HG03064 (cell line): ENCODE data around the gene KDM1A.

ENCODE experiments used
- ATAC-seq: cut with Tn5 transposase; IDR thresholded peaks from one replicate; pipeline ENCODE4 v1.9.1; 2021; ENCODE audit warnings: low read depth; ENCODE audit not compliant: unreplicated experiment

Gene KDM1A

GRCh38 chr1:23066075-23066474 is 46.8 kb downstream of the KDM1A start:
- no peak for ATAC-seq

DNA sequence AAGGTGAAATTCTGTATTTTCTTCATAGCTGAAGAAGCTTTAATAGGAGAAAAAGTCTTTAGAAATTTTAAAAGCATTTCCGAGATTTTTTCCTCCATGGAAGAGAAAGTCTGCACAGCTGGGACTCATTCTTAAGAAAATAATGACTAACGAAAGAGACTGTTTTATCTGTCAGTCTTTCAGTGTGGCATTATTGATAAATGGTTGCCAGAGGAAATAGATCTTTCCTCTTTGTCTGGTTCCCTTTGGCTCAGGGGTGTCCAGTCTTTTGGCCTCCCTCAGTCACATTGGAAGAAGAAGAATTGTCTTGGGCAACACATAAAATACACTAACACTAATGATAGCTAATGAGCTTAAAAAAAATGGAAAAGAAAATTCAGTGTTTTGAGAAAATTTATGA is 49.9 kb downstream of the KDM1A start:
- no peak for ATAC-seq

DNA sequence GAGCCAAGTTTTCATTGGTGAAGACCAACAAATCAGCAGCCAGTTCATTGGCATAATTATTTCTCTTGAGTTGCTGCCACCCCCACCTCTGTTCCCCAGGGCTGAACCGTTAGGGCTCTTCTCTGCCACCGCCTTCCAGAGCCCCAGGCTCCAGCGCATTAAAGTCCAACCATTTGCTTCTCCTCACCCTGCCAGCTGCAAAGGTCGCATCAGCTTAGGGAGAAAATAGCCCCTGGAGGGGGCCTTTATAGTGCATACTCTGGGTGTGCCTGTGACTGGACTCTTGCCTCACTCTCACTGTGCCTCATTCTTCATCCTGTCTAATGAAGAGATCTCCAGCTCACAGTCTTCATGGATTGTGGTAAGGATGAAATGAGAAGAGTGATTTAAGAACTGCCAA is 50.4 kb downstream of the KDM1A start:
- no peak for ATAC-seq

DNA sequence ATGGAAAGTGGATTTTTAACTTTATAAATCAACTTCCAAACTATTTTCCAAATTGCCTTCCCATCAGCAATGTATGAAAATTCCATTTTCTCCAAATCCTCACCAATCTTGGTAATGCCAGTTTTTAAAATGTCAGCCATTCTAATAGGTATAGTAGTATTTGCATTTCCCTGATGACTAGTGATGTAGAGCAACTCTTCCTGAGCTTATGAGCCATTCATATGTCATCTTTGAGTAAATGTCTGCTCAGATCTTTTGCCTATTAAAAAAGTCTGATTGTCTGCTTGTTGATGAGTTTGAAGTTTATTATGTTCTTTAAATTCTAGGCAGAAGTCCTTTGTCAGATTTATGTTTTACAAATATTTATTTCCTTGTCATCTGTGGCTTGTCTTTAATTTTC is 54.7 kb downstream of the KDM1A start:
- no peak for ATAC-seq

GRCh38 chr1:23079025-23079424 is 59.8 kb downstream of the KDM1A start:
- no peak for ATAC-seq

DNA sequence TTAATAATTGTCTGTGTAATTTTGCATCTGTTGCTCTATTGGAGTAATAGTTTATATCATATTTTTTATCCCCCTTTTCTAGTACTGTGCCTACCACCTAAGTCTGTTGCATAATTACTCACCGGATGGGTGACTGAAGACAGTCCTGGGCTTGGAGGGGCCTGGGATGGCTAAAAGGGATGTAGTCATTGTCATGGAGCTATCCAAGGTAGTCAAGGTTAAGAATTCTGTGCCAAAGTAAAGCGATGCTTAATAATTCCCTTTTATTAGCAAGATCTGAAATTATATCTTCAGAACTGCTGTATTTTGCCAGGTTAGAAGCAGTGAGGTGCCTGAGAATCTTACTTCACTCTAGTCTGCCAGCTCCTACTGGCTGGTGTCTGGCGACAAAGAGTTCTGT is 61.6 kb downstream of the KDM1A start:
- no peak for ATAC-seq

DNA sequence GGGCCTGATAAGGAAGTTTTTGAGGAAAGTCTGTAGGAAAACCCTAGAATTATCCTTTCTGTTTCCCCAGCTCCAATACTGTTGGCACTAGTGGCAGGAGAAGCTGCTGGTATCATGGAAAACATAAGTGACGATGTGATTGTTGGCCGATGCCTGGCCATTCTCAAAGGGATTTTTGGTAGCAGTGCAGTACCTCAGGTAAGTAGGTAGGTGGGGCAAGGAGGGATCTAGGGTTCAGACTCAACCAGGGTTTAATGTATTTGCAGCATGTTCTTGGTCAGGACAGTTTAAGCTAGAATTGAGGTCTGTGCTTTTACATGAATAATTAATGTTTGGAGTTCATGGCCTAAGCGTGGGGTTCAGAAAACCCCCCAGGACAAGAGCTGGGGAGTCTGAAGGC is 62.1 kb downstream of the KDM1A start:
- ATAC-seq: no peak

DNA sequence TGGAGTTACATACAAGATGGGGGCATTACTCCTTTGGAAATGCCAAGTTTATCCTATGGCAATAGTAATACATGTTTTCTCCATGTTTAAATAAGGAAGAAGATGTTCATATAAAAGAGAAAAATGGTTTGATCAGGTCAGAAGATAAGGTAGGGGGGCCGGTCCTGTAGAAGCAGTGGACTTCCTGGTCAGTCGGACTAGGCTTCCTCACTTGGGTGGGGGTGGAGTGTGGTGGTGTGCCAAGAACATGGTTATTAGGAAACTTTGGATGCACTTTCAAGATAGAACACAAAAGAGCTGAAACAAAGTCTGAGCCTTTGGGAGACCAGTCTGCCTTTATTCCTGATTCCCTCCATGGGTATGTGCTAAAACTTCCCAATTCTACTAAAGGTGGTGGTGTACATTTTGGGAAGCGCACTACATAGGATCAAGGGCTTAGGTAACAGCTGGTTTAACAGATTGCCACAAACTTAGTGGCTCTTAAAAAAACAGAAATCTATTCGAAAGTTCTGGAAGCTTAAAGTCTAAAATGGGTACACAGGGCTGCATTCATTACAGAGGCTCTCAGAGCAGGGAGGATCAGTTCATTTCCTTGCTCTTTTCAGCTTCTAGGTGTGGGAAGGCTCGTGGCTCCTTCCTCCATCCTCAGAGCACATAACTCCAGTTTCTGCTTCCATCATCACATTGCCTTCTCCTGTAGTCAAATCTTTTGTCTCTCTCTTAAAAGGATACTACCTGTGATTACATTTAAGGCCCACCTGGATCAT is 64.6 kb downstream of the KDM1A start:
- ATAC-seq: no peak

DNA sequence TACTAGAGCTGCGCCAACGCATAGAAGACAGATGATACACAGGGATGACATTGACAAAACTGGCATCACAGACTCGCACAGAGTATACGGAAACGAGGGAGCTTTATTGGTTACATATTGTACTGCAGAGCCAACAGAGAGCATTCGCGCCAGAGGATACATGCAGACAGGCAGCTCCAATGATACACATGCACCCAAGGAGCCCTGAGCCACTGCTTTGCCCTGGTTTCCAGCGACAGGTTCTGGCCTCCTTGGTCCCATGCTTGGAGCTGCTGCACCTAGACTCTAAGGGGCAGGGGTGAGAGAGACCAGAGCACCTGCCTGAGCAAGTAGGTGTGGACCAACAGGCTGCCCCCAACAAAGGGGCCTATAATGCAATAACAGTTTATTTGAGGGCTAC is 65.6 kb downstream of the KDM1A start:
- ATAC-seq: no peak

GRCh38 chr1:23085696-23086095 is 66.4 kb downstream of the KDM1A start:
- ATAC-seq: no peak

DNA sequence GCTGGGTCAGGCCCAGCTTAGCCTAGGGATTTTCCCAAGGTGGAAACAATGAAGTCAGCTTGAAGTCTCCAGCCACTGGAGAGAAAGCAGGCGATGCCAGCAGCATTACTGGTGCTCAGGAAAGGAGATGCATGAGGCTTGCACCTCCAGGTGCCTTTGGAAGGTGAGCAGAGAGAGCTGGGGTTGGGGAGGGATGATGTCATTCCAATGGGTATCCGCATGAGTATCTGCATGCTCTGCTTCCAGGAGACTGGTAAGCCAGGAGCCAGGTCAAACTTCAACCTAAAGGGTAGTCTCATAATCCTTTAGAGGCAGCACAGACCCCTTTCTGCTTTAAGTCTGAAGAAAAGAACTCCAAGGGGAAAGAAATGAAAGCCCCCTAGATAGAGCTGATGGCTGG is 68.8 kb downstream of the KDM1A start:
- no peak for ATAC-seq

DNA sequence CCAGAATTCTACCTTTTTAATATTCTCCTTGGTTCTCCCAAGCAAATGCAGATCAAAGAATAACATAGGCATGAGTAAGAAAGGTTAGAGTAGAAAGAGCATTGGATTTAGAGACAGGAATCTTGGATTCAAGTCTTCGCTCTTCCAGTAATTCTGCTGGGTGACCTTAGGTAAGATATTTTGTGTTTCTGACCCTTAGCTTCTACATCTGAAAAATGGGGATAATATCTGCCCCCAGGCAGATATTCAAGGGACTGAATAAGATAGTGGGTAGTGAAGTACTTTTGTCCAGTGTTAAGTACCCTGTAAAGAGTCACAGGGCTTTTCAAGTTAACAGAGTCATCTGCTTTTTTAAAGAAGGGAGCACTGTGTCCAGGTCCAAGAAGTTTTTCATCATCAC is 70.8 kb downstream of the KDM1A start:
- ATAC-seq: no peak

- no peak for ATAC-seq
Observed at GRCh38 chr1:23091545-23091944, 72.3 kb downstream of the KDM1A start.

- no peak for ATAC-seq
Observed at GRCh38 chr1:23092447-23092846, 73.2 kb downstream of the KDM1A start.

DNA sequence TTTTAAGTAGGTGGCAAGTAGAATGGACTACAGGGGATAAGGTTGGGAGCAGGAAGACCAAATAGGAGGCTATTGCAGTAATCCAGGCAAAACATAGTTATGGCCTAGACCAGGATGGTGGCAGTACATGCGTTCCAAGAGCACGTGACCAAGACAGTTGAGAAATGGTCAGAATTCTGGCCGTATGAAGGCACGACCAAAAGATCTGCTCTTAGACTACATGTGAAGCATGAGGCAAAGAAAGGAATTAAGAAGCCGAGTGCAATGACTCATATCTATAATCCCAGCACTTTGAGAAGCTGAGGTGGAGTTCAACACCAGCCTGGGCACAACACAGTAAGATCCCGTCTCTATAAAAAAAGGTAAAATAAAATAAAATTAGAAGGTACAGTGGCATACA is 78.0 kb downstream of the KDM1A start:
- no peak for ATAC-seq

- no peak for ATAC-seq
Observed at GRCh38 chr1:23098463-23099170, 79.3 kb downstream of the KDM1A start.

DNA sequence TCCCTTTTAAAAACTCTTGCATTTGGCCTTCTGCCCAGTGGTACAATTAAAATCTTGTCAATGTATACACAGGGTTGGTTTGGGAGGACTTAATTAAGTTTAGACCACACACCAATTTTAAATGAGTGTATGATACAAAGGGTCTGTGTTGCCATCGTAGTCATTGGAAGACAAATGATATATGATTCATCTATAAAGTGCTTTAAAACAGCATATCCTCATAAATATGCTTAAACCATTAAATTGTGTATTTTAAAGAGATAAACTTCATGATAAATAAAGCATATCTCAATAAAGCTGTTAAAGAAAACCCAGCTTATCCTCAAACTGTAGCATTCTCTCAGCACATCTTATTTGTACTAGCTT is 79.9 kb downstream of the KDM1A start:
- no peak for ATAC-seq

DNA sequence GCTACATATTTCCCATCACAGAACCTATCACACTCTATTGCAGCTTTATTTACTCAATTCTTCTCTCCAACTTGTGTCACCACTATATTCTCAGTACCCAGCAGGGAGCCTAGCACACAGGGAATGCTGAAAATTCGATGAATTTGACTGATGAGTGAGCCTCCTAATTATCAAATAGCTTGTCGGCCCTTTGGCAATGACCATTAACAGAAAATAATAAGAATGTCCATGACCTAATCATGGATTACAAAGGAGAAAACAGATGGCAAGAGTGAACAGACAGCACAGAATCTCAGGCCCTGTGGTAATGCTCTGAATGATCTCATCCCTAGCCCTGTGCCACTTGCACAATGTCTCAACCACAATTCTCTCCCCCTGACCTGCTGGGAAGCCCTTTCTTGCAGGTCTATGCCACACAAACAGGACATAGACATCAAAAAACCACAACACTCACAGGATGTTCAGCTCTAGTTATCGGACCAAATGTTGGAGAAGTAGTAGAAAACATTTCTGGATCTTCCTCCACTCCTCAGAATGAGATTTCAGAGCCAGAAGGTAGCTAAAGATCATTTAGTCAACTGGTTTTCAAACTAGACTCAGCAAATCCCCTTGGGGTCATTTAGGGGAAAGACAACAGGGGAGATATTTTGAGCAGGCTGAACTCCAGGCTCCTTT is 80.9 kb downstream of the KDM1A start:
- ATAC-seq: no peak

DNA sequence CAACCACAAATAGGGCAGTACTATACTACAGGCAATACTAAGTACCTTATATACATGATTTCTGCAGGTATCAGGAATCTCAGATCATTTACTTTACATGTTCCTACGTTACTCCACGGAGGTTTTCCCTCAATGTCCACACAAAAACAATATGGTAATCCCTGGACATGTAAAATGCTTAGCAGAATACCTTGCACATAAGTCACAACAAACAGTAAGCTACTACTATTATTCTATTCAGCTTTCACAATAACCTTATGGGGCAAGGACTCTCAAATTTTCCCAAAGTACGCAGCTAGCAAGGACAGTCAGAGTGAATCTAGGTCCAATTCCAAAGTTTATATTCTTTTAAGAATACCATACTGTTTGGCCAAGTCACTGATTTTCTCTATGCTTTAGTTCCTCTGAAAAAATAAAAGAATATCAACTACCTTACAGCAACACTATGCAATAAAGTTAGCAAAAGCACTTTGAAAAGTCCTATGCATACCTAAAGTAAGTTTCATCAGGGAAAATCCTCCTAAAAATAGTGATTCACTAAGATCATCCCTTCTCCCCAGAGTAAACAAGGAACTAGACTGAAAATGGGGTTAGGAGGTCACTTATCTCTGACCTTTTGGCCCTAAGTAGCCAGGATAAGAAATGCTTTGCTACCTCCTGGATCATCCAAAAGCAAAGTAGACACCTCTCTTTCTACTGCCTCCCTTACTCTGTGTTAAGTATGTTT is 82.0 kb downstream of the KDM1A start:
- no peak for ATAC-seq

- ATAC-seq: no peak
Observed at GRCh38 chr1:23101887-23102286, 82.6 kb downstream of the KDM1A start.

DNA sequence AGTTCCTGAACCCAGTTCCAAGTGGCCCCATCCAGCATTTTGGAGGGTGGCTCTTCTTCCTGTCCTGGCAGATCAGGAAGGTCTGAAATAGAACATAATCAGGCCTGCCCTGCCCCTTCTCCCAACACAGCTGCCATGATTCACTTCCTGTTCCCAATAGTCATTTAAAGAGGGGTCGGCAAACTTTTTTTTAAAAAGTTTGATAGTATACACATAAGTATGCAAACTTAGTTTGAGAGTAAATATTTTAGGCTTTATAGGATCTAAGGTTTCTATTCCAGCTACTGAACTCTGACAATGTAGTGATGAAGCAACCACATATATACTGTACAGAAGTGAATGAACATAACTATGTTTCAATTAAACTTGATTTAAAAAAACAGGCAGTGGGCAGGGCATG is 83.0 kb downstream of the KDM1A start:
- ATAC-seq: no peak
